AG04449 (cell line): ENCODE data around the gene IGFBP2.
A peak's percentile ranks its signal among the peaks of the same experiment; 100 is the strongest.

ENCODE experiments used
- CTCF ChIA-PET: fragments of 350-600 bp; formaldehyde crosslinking; extraction: SDS; loops from one replicate; lab custom pipeline; 2021; ENCODE audit warnings: antibody characterized with exemption; lab: Yijun Ruan, JAX
- POLR2A ChIA-PET: fragments of 400-600, 350-600 bp; formaldehyde crosslinking; extraction: SDS; loops from one replicate; lab custom pipeline; 2020; ENCODE audit warnings: antibody characterized with exemption, inconsistent platforms; lab: Yijun Ruan, JAX
- DNase-seq: peaks from one replicate; pipeline ENCODE4 v3.0.0-alpha.2; 2010; ENCODE audit warnings: low read depth, low spot score
- H3K4me3 ChIP-seq: 2 replicates; pipeline ENCODE4 v1.5.1; 2011; ENCODE audit warnings: low read depth, mild to moderate bottlenecking, control low read depth, low read length
- TF ChIP-seq, protein P1 (sequence below): IDR thresholded peaks from one replicate; pipeline ENCODE4 v1.5.1; 2011; ENCODE audit warnings: mild to moderate bottlenecking, moderate library complexity, low read length, control low read depth, inconsistent platforms; ENCODE audit not compliant: insufficient read depth; ENCODE audit errors: missing control alignments

The IGFBP2 gene

DNA sequence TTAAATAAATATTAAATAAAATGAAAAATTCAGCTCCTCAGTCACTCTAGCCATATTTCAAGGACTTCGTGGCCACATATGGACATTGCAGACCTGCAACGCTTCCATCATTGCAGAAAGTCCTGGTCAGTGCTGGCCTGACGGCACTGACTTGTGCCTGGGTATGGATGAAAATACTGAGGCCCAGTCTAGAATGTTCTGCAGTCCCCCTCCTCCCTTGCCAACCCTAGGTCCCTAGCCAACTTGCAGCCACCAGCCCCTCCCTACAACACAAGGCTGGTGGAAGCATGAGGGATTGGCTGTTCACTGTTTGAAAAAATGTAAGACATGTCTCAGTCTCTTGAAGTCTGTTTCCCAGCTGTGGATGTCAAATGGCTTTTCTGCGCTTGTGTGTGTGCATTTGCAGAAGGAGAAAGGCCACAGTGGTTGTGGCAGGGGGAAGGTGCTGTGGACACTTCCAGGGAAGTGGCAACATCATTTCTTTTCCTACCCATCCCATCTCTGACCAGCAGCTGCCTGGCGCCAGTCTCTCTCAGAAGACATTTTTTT, 52.2 kb downstream of the IGFBP2 start:
- ChIA-PET CTCF (interaction anchor here (0.9 to 5.8 kb wide), 8 partner anchors 9 to 1027 kb away, joined by 3 to 44 read pairs (median 4); no protein-coding TSS in a partner anchor), POLR2A (interaction anchor here (0.6 kb wide), 1 partner anchor 691 kb away, joined by 4 read pairs; no protein-coding TSS in a partner anchor)
- H3K4me3 ChIP-seq = no peak overlapping the region
- no peak for DNase-seq
- TF ChIP-seq, protein P1, sequence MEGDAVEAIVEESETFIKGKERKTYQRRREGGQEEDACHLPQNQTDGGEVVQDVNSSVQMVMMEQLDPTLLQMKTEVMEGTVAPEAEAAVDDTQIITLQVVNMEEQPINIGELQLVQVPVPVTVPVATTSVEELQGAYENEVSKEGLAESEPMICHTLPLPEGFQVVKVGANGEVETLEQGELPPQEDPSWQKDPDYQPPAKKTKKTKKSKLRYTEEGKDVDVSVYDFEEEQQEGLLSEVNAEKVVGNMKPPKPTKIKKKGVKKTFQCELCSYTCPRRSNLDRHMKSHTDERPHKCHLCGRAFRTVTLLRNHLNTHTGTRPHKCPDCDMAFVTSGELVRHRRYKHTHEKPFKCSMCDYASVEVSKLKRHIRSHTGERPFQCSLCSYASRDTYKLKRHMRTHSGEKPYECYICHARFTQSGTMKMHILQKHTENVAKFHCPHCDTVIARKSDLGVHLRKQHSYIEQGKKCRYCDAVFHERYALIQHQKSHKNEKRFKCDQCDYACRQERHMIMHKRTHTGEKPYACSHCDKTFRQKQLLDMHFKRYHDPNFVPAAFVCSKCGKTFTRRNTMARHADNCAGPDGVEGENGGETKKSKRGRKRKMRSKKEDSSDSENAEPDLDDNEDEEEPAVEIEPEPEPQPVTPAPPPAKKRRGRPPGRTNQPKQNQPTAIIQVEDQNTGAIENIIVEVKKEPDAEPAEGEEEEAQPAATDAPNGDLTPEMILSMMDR = no peak

GRCh38 chr2:216687111-216687510, 53.9 kb downstream of the IGFBP2 start:
- H3K4me3 ChIP-seq = no peak overlapping the region
- ChIA-PET POLR2A (no interaction called here), CTCF (interaction anchor here (0.7 to 1.8 kb wide), 6 partner anchors 10 to 1076 kb away, joined by 3 to 12 read pairs (median 3); no protein-coding TSS in a partner anchor)
- TF ChIP-seq, protein P1 = no peak
- DNase-seq = no peak

- TF ChIP-seq, protein P1 = peak; percentile 37
- POLR2A ChIA-PET = no interaction called here
- H3K4me3 ChIP-seq = no peak overlapping the region
- CTCF ChIA-PET = interaction anchor here (0.8 to 1.8 kb wide), 7 partner anchors 11 to 1076 kb away, joined by 3 to 12 read pairs (median 3); no protein-coding TSS in a partner anchor
- no peak for DNase-seq
Observed at GRCh38 chr2:216687646-216688045, 54.4 kb downstream of the IGFBP2 start.

- TF ChIP-seq, protein P1 = no peak
- no peak overlapping the region for H3K4me3 ChIP-seq
- CTCF ChIA-PET = interaction anchor here (1.1 to 1.6 kb wide), 4 partner anchors 419 to 1024 kb away, joined by 3 to 5 read pairs (median 4); no protein-coding TSS in a partner anchor
- no peak for DNase-seq
- POLR2A ChIA-PET = no interaction called here
Observed at GRCh38 chr2:216688731-216689340, 55.6 kb downstream of the IGFBP2 start.

DNA sequence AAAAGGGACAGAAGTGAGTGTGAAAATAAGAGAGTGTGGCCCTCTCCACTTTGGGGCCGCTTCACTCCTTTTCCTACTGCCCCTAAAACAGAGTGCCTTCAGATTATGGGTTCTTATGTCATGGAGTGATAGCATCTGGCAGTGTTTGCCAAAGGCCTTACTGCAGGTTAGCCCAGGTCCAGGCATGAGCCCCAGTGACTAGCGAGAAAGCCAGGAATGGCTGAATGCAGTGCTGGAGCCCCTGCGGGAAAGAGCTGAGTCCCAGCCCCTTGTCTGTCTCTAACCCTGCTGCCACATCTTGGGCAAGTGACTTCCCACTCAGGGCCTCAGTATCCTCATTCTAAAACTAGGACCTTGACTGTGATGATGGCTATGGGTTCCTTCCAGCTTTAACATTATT, 56.2 kb downstream of the IGFBP2 start:
- DNase-seq = no peak
- TF ChIP-seq, protein P1 = no peak
- ChIA-PET CTCF (interaction anchor here (1.1 to 1.6 kb wide), 2 partner anchors 418 to 961 kb away, joined by 5 read pairs; no protein-coding TSS in a partner anchor), POLR2A (no interaction called here)
- no peak overlapping the region for H3K4me3 ChIP-seq

DNA sequence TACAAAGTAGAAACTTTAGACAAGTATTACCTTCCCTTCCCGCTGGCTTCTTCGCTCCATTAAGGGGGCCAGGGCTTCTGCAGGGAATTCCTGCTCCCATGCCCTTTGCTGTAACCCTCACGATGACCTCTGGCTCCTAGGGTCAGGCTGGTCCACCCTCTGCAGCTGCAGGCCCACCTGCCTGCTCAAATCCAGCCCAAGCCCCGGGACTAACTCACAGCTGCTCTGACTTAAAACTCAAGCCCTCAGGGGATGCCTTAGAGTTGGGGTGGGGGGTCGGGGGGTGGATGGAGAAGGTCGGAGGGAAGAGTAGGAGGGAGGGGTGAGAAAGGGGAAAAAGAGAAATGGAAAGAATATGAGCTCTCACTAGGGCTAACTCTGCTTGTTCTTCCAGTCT, 57.2 kb downstream of the IGFBP2 start:
- CTCF ChIA-PET = interaction anchor here (2.1 to 11.0 kb wide), 2 partner anchors 8 to 476 kb away, joined by 5 to 122 read pairs; no protein-coding TSS in a partner anchor
- POLR2A ChIA-PET = no interaction called here
- TF ChIP-seq, protein P1 = no peak
- H3K4me3 ChIP-seq = peak overlapping the region; percentile 43
- no peak for DNase-seq
